ES-I3 (cell line): Measurements from ENCODE around the gene DPH5.
A peak's percentile ranks its signal among the peaks of the same experiment; 100 is the strongest.
"Not testable (repeated sequence)": the region's sequence is repeated elsewhere in the genome, so short reads cannot be mapped to it uniquely, and the experiment has no call there.

ENCODE experiments used
- H3K36me3 ChIP-seq: 2 replicates; pipeline ENCODE4 v1.6.1; 2013; ENCODE audit warnings: mild to moderate bottlenecking, low read length, control low read depth, moderate library complexity; ENCODE audit not compliant: insufficient read depth
- H3K4me1 ChIP-seq: 2 replicates; pipeline ENCODE4 v1.6.1; 2013; ENCODE audit warnings: mild to moderate bottlenecking, control low read depth, low read length; ENCODE audit not compliant: insufficient read depth
- H3K9ac ChIP-seq: 2 replicates; pipeline ENCODE4 v1.6.1; 2013; ENCODE audit warnings: low read depth, mild to moderate bottlenecking, low read length, moderate library complexity
- H3K9me3 ChIP-seq: 2 replicates; pipeline ENCODE4 v1.6.1; 2013; ENCODE audit warnings: mild to moderate bottlenecking, low read length, moderate library complexity; ENCODE audit not compliant: control insufficient read depth, insufficient read depth

The DPH5 gene, protein sequence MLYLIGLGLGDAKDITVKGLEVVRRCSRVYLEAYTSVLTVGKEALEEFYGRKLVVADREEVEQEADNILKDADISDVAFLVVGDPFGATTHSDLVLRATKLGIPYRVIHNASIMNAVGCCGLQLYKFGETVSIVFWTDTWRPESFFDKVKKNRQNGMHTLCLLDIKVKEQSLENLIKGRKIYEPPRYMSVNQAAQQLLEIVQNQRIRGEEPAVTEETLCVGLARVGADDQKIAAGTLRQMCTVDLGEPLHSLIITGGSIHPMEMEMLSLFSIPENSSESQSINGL

DNA sequence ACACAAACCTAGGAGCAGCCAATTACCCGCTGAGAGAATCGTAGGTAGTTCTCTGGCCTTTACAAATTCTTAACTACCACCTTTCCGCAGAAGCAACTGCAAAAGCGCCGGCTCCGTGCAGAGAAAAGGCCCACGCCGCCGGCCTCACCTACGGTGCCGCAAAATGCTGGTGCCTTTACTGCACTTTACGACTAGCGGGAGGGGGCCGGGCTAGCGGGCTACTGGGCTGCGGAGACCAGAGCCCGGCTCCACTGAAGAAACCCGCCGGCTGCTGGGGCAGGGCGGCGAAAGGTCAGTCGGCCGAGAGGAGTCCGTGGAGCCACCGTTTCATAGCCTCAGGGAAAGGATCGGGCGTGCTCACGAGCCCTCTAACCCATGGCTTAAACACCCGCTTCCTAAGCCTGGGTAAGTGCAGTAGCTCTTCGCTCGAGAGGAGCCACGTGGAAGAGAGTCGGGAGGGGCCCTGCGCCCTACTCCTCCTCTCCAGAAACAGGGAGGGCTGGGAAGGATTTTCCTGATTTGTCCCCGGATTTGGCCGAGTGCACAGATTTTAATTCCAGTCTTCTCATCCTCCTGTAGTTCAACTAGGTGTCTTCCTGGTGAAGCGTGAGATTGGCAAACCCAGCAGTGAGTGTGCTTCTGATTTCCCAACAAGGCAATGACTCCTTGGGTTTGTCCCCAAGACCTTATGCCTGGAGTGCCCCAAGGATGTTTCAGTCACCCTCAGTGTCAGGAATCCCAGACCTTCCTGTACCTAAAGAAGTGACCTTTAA, at the start of gene DPH5:
Gene DPH5, minus strand, starts transcription at position 128 of the 773 bp plus-strand sequence. CDS start 341 bp downstream, outside the sequence.
- H3K9me3 ChIP-seq = no peaks in the 10 kb centered on the region
- H3K36me3 ChIP-seq = no peaks in the 10 kb centered on the region; the same call in 1 of the 2 replicates
- H3K4me1 ChIP-seq = no peaks in the 10 kb centered on the region
- H3K9ac ChIP-seq = peak within 1 kb of the TSS; percentile 87

DNA sequence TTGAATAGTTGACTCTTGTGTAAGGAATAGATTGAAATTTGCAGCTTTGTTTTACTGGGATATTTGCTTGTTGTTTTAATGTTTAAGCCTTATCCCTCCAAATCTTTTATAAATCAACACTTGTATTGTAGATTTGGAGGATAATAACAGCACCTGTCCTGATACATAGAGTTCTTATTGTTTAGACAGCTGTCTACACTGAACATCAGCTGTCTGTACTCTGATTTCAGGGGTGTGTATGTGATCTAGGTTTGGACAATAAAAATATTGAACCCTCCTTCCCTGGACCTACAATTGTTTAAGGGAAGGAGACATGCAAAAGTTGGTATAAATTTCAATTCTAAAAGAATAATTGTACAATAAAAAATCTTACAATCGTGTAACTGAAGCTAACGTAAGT, 48.3 kb upstream of the DPH5 start:
- Histone ChIP-seq H3K4me1 (peaks cover 13% of the 10 kb centered on the region), H3K36me3 (no peaks in the 10 kb centered on the region), H3K9ac (no peak overlapping the region), H3K9me3 (no peaks in the 10 kb centered on the region)

DNA sequence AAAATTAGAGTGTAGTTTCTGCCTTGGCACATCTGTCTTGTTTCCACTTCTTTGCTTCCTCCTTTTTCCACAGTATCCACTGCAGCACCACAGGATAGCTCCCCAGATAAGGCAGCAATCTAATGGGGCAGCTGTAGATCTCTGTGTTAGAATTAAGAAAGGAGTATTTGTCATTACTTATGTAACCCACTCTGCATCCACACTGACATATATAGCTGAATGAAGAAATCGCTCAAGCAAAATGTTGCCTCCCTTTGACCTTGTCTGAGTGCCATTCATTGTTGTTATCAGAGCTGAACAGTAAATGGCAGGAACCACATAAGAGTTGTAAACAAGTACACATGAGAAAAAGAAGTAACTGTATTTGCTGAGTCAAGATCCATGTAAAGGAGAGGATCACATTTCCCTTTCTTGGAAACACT, 45.9 kb upstream of the DPH5 start:
- peaks cover 13% of the 10 kb centered on the region for H3K4me1 ChIP-seq
- H3K36me3 ChIP-seq = no peaks in the 10 kb centered on the region
- no peak overlapping the region for H3K9ac ChIP-seq
- H3K9me3 ChIP-seq = no peaks in the 10 kb centered on the region

DNA sequence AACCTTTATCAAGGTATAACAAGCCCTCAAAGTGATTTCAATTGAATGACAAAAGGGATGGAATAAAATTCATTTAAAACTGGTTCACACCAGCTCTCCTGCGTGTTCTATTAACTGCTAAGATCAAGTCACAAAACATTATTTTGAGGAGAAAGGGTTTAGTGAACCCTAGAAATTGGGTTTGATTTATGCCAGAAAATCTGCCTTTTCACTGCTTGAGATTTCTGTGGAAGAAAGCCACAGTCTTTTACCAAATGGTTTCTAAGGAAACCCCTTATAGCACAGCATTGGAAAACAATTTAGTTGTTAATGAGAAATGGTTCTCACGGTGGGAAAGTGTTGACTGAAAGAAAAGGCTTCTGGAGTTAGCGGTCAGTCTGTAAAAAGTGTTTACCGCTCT, 43.6 kb upstream of the DPH5 start:
- no peaks in the 10 kb centered on the region for H3K36me3 ChIP-seq
- no peaks in the 10 kb centered on the region for H3K9me3 ChIP-seq
- H3K9ac ChIP-seq = no peak overlapping the region
- peaks cover 5% of the 10 kb centered on the region; the same call in 1 of the 2 replicates for H3K4me1 ChIP-seq

DNA sequence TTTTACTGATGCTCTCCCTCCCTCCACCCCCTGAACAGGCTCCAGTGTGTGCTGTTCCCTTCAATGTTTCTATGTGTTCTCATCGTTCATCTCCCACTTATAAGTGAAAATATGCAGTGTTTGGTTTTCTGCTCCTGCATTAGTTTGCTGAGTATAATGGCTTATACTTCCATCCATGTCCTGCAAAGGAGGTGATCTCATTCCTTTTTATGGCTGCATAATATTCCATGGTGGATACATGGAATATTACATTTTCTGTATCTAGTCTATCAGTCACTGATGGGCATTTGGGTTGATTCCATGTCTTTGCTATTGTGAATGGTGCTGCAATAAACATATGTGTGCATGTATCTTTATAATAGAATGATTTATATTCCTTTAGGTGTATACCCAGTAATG, 41.4 kb upstream of the DPH5 start:
- not testable (repeated sequence) for H3K36me3 ChIP-seq, H3K9me3 ChIP-seq, H3K4me1 ChIP-seq, H3K9ac ChIP-seq

DNA sequence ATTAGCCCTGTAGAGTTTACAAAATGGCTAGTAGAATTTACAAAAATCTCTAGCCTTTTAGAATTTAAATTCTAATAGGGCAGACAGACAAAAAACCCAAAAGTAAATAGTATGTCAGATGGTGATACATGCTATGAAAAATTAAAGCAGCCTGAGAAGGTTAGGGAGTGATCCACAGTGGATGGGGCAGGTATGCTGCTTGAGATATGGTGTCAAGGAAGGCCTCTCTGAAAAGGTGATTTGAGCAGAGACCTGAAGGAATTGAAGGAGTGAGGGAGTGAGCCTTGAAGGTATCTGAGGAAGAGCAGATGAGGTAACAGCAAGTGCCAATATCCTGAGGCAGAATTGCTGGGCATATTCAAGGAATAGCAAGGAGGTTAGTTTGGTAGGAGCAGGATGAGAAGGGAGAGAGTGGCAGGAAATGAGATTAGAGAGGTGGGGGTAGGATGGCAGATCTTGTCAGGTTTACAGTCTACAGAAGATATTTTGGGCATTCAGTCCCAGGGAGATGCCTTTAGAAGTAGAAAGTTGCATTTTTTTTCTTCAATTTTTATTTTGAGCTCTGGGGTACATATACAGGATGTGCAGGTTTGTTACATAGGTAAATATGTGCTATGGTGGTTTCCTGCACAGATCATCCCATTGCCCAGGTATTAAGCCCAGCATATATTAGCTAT, 40.8 kb upstream of the DPH5 start:
- Histone ChIP-seq H3K9me3 (no peaks in the 10 kb centered on the region), H3K36me3 (no peaks in the 10 kb centered on the region), H3K9ac (no peak overlapping the region), H3K4me1 (peaks cover 5% of the 10 kb centered on the region; the same call in 1 of the 2 replicates)

DNA sequence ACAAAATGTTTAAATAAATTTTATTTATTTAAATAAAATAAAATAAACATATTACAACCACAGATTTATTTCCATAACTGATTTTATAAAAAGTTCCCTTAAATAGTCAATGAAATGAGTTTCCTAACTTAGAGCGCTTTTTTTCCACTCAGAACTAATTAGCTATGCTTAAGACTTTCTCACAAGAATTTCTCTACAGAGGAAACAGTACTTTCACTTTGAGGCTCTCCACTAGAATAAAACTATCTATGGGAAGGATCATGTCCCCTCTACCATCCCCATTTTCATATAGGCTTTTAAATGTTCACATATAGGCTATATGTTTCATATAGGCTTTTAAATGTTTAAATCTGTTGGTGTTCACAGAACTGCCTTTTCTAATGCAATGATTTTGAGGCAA, 40.0 kb upstream of the DPH5 start:
- peaks cover 5% of the 10 kb centered on the region; the same call in 1 of the 2 replicates for H3K4me1 ChIP-seq

DNA sequence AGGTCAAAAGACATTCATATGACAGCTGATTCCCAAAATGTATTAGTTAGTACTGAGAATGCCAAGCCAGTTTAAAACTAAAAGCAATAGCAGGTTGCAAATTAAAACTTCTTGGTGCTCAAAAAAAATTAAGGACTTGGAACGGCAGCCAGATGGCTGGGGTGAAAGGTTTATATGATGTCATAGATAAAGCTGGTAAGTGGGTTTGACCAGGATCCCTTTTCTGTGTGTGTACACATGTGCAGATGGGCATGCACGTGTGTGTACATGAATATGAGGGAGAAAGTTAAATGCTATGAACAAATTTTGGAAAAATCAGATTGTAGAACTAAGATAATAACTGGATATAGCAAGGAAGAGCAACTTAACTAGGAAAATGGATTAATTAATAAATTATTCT, 39.1 kb upstream of the DPH5 start:
- Histone ChIP-seq H3K4me1 (peaks cover 5% of the 10 kb centered on the region; the same call in 1 of the 2 replicates), H3K9me3 (no peaks in the 10 kb centered on the region), H3K9ac (no peak overlapping the region), H3K36me3 (no peaks in the 10 kb centered on the region)

More for the DNA sequence above, 40.0 kb upstream of the DPH5 start:
- H3K9me3 ChIP-seq = no peaks in the 10 kb centered on the region
- H3K9ac ChIP-seq = no peak overlapping the region
- no peaks in the 10 kb centered on the region for H3K36me3 ChIP-seq

DNA sequence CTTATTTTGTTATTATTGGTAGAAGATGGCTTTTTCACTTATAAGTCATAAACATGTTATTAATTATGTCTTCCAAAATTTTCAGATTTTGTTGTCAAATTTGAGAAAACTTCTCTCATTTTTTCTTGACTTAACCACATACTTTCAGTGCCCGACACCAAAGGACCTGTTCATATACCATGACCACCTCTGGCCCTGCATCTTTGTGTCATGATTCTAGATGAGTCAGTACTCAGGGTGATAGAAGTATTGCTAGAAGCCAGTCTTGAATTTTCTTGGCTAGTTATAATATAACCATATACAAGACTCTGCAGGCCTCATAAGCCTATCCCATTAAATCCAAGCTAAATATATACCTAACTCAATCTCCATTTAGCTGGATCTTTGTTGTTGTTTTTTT, 35.4 kb upstream of the DPH5 start:
- no peaks in the 10 kb centered on the region for H3K9me3 ChIP-seq
- H3K4me1 ChIP-seq = no peaks in the 10 kb centered on the region
- H3K36me3 ChIP-seq = no peaks in the 10 kb centered on the region
- no peak overlapping the region for H3K9ac ChIP-seq

DNA sequence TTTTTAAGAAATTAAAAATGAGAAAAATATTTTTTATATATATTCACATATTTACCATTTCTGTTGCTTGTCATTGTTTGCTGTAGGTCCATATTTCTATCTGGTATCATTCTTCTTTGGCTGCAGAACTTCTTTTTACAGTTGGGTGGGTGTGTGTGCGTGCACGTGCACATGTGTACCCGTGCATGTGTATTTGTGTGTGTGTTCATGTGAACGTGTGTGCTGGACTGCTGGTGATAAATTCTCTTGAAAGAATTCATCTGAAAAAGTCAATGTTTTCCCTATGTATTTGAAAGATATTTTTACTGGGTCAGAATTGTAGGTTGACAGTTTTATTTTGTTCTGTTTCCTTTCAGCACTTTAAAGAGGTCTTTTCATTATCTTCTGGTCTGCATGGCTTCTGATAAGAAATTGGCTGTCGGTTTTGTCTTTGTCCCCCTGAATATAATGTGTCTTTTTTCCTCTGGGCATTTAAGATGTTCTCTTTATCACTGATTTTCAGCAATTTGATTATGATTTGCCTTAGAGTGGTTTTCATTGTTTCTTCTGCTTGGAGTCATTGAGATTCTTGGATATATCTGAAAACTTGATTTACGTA, 34.5 kb upstream of the DPH5 start:
- H3K4me1 ChIP-seq = no peaks in the 10 kb centered on the region
- H3K9me3 ChIP-seq = no peaks in the 10 kb centered on the region
- no peak overlapping the region for H3K9ac ChIP-seq
- H3K36me3 ChIP-seq = no peaks in the 10 kb centered on the region

DNA sequence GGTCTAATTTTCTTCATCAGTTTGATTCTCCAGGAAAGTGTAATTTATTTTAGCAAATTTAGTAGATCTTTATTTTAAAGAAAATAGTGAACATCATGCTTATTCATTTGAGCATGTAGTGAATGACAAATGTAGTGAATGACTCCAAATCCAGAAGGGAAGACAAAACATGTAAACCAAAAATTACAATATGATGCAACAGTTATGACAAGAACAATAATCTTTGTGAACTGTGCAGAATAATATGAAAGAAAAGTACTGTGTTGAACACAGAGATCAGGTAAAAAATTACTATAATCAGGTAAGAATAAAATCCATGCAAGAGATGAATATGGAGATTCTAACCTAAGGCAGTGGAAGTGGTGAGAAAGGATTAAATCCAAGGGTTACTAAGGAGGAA, 30.0 kb upstream of the DPH5 start:
- Histone ChIP-seq H3K4me1 (no peaks in the 10 kb centered on the region), H3K9me3 (no peaks in the 10 kb centered on the region), H3K9ac (no peak overlapping the region), H3K36me3 (no peaks in the 10 kb centered on the region)

DNA sequence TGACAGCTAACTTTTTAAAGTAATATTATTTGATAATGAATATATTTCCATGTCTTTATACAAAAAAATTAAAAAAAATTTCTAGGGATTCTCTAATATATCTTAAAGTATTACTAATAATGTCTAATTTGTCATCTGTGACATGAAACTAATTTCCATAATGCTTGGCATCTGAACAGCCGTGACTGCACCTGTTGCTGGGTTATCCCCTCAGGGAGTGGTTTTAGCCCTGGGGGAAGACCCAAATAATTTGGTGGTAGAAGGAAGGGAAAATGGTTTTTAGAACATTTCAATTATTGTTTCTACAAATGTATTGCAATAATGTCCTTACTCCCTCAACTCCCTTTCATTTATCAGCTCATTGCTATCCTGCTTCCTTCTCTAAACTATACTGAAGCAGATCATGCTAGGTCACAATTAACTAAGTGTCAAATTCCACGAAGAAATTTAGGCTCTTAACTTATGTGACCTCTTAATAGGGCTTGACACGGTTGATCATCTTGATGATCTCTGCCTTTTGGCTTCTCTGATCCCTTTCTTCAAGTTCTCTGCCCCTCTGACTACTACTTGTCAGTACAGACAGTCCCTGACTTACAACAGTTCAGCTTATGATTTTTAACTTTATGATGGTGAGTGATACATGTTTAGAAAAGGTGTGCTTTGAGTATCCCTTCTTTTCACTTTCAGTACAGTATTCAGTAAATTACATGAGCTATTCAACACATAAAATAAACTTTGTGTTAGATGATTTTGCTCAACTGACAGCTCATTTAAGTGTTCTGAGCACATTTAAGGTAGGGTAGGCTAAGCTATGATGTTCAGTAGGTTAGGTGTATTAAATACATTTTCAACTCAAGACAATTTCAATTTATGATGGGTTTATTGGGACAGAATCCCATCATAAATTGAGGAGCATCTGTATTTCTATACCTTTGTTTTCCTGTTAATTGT, 26.4 kb upstream of the DPH5 start:
- H3K9ac ChIP-seq = no peak overlapping the region
- H3K9me3 ChIP-seq = no peaks in the 10 kb centered on the region
- no peaks in the 10 kb centered on the region for H3K36me3 ChIP-seq

DNA sequence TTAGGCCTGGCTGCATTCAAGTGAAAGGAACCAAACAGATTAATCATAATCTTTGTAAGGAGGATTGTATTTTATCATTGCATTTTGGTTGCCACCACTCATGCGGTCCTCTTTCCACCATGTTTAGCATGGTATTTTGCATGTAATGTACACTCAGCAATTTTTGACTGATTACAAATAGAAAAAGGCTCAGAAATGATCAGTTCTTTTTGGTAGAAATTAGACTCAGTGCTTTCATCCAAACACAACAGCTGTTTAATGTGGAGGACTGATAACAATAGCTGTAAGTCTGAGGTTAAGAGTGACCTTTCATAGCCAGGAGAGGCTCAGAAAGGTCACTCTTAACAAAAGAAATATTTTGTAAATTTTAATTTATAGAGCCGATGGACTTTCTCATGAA, 25.3 kb upstream of the DPH5 start:
- Histone ChIP-seq H3K9ac (no peak overlapping the region), H3K9me3 (no peaks in the 10 kb centered on the region), H3K4me1 (no peaks in the 10 kb centered on the region), H3K36me3 (no peaks in the 10 kb centered on the region)

More for the DNA sequence above, 26.4 kb upstream of the DPH5 start:
- no peaks in the 10 kb centered on the region for H3K4me1 ChIP-seq
